ENCODE results near the gene GUF1.
A peak's percentile ranks its signal among the peaks of the same experiment; 100 is the strongest.

The GUF1 gene

GRCh38 chr4:44678094-44679041 is at the start of gene GUF1:
GUF1 (plus strand) TSS chr4:44678420; CDS start chr4:44678623, 203 bp downstream.
- DNase-seq (ENCODE audit: low read depth in 2 of 2): peak; percentile 80

- DNase-seq (ENCODE audit: low read depth in 2 of 2): peak in 1 of 2 donors; percentile 4
These were observed 48.8 kb upstream of the GUF1 start for GRCh38 chr4:44629280-44629866.

GRCh38 chr4:44632089-44632488 is 46.1 kb upstream of the GUF1 start:
- DNase-seq (ENCODE audit: low read depth in 2 of 2): no peak

GRCh38 chr4:44632733-44633132 is 45.5 kb upstream of the GUF1 start:
- no peak for DNase-seq (ENCODE audit: low read depth in 2 of 2)

- DNase-seq (ENCODE audit: low read depth in 2 of 2): no peak
These were observed 40.1 kb upstream of the GUF1 start for GRCh38 chr4:44638091-44638490.

GRCh38 chr4:44646151-44646550 is 32.1 kb upstream of the GUF1 start:
- no peak for DNase-seq (ENCODE audit: low read depth in 2 of 2)

- DNase-seq (ENCODE audit: low read depth in 2 of 2): no peak
These were observed 26.8 kb upstream of the GUF1 start, which contains the start of gene YIPF7 for GRCh38 chr4:44651425-44651824. YIPF7 (minus strand) TSS chr4:44651625; CDS start chr4:44650100, 1,525 bp downstream.

- DNase-seq (ENCODE audit: low read depth in 2 of 2): no peak
These were observed 26.2 kb upstream of the GUF1 start for GRCh38 chr4:44652002-44652401.

- DNase-seq (ENCODE audit: low read depth in 2 of 2): no peak
These were observed 17.8 kb upstream of the GUF1 start for GRCh38 chr4:44660396-44660795.

GRCh38 chr4:44661940-44662622 is 16.1 kb upstream of the GUF1 start:
- DNase-seq (ENCODE audit: low read depth in 2 of 2): no peak

GRCh38 chr4:44662623-44663005 is 15.6 kb upstream of the GUF1 start:
- DNase-seq (ENCODE audit: low read depth in 2 of 2): no peak

- no peak for DNase-seq (ENCODE audit: low read depth in 2 of 2)
These were observed 14.5 kb upstream of the GUF1 start for GRCh38 chr4:44663539-44664263.

GRCh38 chr4:44668526-44668925 is 9.7 kb upstream of the GUF1 start:
- DNase-seq (ENCODE audit: low read depth in 2 of 2): no peak

GRCh38 chr4:44670506-44671199 is 7.6 kb upstream of the GUF1 start:
- no peak for DNase-seq (ENCODE audit: low read depth in 2 of 2)

- no peak for DNase-seq (ENCODE audit: low read depth in 2 of 2)
These were observed 6.6 kb upstream of the GUF1 start for GRCh38 chr4:44671636-44672035.

GRCh38 chr4:44674471-44674870 is 3.7 kb upstream of the GUF1 start:
- no peak for DNase-seq (ENCODE audit: low read depth in 2 of 2)

GRCh38 chr4:44675366-44675765 is 2.9 kb upstream of the GUF1 start:
- no peak for DNase-seq (ENCODE audit: low read depth in 2 of 2)

- DNase-seq (ENCODE audit: low read depth in 2 of 2): no peak
These were observed 840 bp downstream of the GUF1 start for GRCh38 chr4:44679060-44679459.

GRCh38 chr4:44684648-44685047 is 6.4 kb downstream of the GUF1 start:
- DNase-seq (ENCODE audit: low read depth in 2 of 2): no peak

GRCh38 chr4:44700427-44700826 is 22.2 kb downstream of the GUF1 start:
- DNase-seq (ENCODE audit: low read depth in 2 of 2): no peak

- DNase-seq (ENCODE audit: low read depth in 2 of 2): no peak
These were observed 22.8 kb downstream of the GUF1 start for GRCh38 chr4:44701037-44701436.
